Measurements from ENCODE around the gene MARK4.

DNA sequence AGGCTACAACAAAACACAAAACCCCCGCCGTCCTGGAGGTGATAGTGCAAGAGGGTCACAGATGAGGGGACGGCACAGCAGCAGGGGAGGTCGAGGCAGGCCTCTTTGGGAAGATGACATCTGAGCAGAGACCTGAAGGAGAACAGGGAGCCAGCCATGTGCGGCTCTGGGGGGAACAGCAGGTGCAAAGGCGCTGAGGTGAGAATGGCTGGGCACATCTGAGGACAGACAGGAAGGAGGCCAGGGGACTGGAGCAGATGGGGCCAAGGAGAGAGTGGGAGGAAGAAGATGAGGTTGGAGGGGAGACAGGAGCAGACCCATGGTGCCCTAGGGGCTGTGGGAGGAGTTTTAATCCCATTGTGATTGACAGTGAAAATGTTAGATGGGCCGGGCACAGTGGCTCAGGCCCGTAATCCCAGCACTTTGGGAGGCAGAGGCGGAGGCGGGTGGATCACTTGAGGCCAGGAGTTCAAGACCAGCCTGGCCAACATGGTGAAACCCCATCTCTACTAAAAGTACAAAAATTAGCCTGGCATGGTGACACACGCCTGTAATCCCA lies 73.4 kb downstream of the MARK4 start:
- TF ChIP-seq, protein P1, sequence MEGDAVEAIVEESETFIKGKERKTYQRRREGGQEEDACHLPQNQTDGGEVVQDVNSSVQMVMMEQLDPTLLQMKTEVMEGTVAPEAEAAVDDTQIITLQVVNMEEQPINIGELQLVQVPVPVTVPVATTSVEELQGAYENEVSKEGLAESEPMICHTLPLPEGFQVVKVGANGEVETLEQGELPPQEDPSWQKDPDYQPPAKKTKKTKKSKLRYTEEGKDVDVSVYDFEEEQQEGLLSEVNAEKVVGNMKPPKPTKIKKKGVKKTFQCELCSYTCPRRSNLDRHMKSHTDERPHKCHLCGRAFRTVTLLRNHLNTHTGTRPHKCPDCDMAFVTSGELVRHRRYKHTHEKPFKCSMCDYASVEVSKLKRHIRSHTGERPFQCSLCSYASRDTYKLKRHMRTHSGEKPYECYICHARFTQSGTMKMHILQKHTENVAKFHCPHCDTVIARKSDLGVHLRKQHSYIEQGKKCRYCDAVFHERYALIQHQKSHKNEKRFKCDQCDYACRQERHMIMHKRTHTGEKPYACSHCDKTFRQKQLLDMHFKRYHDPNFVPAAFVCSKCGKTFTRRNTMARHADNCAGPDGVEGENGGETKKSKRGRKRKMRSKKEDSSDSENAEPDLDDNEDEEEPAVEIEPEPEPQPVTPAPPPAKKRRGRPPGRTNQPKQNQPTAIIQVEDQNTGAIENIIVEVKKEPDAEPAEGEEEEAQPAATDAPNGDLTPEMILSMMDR (IDR thresholded peaks at IDR 0.05) = no peak
- TF ChIP-seq POLR2A (IDR thresholded peaks at IDR 0.05) (no peak), POLR2AphosphoS5 (IDR thresholded peaks at IDR 0.05; ENCODE audit: insufficient read depth in 1 of 2, low read depth in 1 of 2) (no peak)
